HFFc6 (cell line): Measurements from ENCODE around the gene LRRC51. TPM values are rescaled to one million over a fixed set of nuclear protein-coding genes. Genes with fewer than 3 reads are reported as not detected.
"Not testable (repeated sequence)": the region's sequence is repeated elsewhere in the genome, so short reads cannot be mapped to it uniquely, and the experiment has no call there.

Experiments
- DNase-seq: peaks from one replicate; pipeline ENCODE4 v3.0.0-alpha.2; 2018
- H3K27ac Mint-ChIP-seq: 2 replicates; pipeline ENCODE4 v1.8.0; 2020; ENCODE audit warnings: mild to moderate bottlenecking, mixed read lengths
- H3K27me3 Mint-ChIP-seq: 2 replicates; pipeline ENCODE4 v1.8.0; 2021; ENCODE audit warnings: mild to moderate bottlenecking, moderate library complexity, mixed read lengths; ENCODE audit not compliant: insufficient read depth
- H3K36me3 Mint-ChIP-seq: 2 replicates; pipeline ENCODE4 v1.8.0; 2021; ENCODE audit warnings: low read depth, mixed read lengths
- H3K4me1 Mint-ChIP-seq: 2 replicates; pipeline ENCODE4 v1.8.0; 2020; ENCODE audit warnings: low read depth, mixed read lengths
- H3K4me3 Mint-ChIP-seq: 2 replicates; pipeline ENCODE4 v1.8.0; 2020; ENCODE audit warnings: mild to moderate bottlenecking, moderate library complexity, mixed read lengths
- H3K9me3 Mint-ChIP-seq: 2 replicates; pipeline ENCODE4 v1.8.0; 2020; ENCODE audit warnings: mild to moderate bottlenecking, mixed read lengths
- total RNA-seq, 6 experiments: library from RNA; stranded (reverse); fragmentation: NEBNext Ultra II Directional; extraction: Animal tissue kit (Norgen Biotek cat#: 25700); gene quantifications; 2 replicates in 1 of 6; 3 replicates in 5 of 6; pipeline ENCODE4 v1.2.3, GENCODE V29; 2021
- TF ChIP-seq, protein P1 (sequence below): fragments of 200-600 bp; sonication (generic); IDR thresholded peaks from 2 replicates; pipeline ENCODE4 v1.5.0; 2021; ENCODE audit warnings: antibody characterized with exemption, mild to moderate bottlenecking

LRRC51 gene
- total RNA-seq, 6 experiments from 2014 or later, result 7.4 to 12.4 (median 8.5) TPM

DNA sequence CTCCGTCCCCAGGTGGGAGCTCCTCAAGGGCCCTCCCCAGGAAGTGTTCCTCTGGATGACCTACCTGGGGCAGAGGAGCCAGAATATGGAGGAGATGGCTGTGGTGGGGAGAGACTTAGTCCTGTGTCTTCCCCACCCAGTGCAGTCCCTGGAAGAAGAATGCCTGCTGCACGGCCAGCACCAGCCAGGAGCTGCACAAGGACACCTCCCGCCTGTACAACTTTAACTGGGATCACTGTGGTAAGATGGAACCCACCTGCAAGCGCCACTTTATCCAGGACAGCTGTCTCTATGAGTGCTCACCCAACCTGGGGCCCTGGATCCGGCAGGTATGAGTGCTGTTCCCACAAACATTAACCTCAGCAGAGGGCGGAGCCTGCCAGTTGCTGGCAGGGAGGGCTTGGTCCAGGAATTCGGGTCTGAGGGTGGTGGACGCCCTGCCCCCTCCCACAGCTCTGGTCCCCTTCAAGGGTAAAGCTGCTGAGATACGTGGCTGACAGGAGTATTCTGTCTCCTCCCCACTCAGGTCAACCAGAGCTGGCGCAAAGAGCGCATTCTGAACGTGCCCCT, 58.3 kb downstream of the LRRC51 start:
- peaks cover 13% of the 10 kb centered on the region; the same call in 1 of the 2 replicates for H3K36me3 Mint-ChIP-seq
- H3K27me3 Mint-ChIP-seq, result no peaks in the 10 kb centered on the region; the same call in 1 of the 2 replicates
- peaks cover 58% of the 10 kb centered on the region for H3K4me1 Mint-ChIP-seq
- peaks cover 12% of the 10 kb centered on the region; the same call in 1 of the 2 replicates for H3K9me3 Mint-ChIP-seq
- DNase-seq, result no peak
- no peak overlapping the region for H3K4me3 Mint-ChIP-seq
- TF ChIP-seq, protein P1, sequence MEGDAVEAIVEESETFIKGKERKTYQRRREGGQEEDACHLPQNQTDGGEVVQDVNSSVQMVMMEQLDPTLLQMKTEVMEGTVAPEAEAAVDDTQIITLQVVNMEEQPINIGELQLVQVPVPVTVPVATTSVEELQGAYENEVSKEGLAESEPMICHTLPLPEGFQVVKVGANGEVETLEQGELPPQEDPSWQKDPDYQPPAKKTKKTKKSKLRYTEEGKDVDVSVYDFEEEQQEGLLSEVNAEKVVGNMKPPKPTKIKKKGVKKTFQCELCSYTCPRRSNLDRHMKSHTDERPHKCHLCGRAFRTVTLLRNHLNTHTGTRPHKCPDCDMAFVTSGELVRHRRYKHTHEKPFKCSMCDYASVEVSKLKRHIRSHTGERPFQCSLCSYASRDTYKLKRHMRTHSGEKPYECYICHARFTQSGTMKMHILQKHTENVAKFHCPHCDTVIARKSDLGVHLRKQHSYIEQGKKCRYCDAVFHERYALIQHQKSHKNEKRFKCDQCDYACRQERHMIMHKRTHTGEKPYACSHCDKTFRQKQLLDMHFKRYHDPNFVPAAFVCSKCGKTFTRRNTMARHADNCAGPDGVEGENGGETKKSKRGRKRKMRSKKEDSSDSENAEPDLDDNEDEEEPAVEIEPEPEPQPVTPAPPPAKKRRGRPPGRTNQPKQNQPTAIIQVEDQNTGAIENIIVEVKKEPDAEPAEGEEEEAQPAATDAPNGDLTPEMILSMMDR, result no peak
- H3K27ac Mint-ChIP-seq, result no peak overlapping the region

DNA sequence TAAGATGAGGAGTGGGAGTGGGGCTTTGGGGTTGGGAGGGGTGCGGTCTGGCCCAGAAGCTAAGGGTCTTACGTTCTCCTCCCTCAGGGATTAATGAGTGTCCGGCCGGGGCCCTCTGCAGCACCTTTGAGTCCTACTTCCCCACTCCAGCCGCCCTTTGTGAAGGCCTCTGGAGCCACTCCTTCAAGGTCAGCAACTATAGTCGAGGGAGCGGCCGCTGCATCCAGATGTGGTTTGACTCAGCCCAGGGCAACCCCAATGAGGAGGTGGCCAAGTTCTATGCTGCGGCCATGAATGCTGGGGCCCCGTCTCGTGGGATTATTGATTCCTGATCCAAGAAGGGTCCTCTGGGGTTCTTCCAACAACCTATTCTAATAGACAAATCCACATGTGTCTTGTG, 58.9 kb downstream of the LRRC51 start:
- Mint-ChIP-seq H3K4me3 (peak overlapping the region; percentile 65), H3K36me3 (peaks cover 13% of the 10 kb centered on the region; the same call in 1 of the 2 replicates), H3K4me1 (peaks cover 64% of the 10 kb centered on the region), H3K27me3 (no peaks in the 10 kb centered on the region; the same call in 1 of the 2 replicates), H3K27ac (peak overlapping the region; percentile 95), H3K9me3 (peaks cover 12% of the 10 kb centered on the region; the same call in 1 of the 2 replicates)
- DNase-seq, result no peak
- TF ChIP-seq, protein P1, result no peak

DNA sequence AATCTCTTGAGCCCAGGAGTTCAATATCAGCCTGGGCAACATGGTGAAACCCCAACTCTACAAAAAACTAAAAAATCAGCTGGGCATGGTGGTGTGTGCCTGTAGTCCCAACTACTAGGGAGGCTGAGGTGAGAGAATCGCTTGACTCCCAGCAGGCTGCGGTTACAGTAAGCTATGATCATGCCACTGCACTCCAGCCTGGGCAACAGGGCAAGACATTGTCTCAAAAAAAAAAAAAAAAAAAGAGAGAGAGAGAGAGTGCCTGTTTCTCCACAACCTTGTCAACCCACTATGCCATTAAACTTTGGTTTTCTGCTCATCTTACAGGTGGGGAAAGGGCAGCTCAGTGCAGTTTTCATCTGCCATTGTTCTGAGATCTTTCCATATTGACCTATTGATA, 60.0 kb downstream of the LRRC51 start:
- peaks cover 67% of the 10 kb centered on the region for H3K4me1 Mint-ChIP-seq
- H3K9me3 Mint-ChIP-seq, result peaks cover 12% of the 10 kb centered on the region; the same call in 1 of the 2 replicates
- DNase-seq, result no peak
- no peaks in the 10 kb centered on the region for H3K27me3 Mint-ChIP-seq
- peak overlapping the region; percentile 65 for H3K4me3 Mint-ChIP-seq
- TF ChIP-seq, protein P1, result no peak
- peaks cover 13% of the 10 kb centered on the region; the same call in 1 of the 2 replicates for H3K36me3 Mint-ChIP-seq
- H3K27ac Mint-ChIP-seq, result peak overlapping the region; percentile 95

DNA sequence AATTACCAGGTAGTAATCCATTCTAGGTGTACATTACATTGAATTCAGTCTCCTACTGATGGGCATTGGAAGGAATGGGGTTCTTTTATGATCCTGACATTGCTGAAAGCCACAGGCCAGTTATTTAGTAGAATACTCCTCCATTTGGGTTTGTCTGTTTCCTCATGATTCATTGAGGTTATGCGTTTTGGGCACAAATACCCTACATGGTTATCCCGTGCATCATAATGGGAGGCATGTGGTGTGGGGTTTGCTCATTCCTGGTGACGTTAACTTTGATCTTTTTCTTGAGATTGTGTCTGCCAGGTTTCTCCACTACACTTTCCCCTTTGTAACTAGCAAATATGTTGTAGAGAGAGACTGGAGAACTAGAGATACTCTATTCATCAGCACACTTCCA, 60.4 kb downstream of the LRRC51 start:
- TF ChIP-seq, protein P1, result no peak
- DNase-seq, result peak; percentile 96
- Mint-ChIP-seq H3K27ac (peak overlapping the region; percentile 95), H3K4me3 (peak overlapping the region; percentile 65), H3K4me1 (peaks cover 64% of the 10 kb centered on the region), H3K9me3 (peaks cover 12% of the 10 kb centered on the region; the same call in 1 of the 2 replicates), H3K27me3 (no peaks in the 10 kb centered on the region), H3K36me3 (peaks cover 13% of the 10 kb centered on the region; the same call in 1 of the 2 replicates)

DNA sequence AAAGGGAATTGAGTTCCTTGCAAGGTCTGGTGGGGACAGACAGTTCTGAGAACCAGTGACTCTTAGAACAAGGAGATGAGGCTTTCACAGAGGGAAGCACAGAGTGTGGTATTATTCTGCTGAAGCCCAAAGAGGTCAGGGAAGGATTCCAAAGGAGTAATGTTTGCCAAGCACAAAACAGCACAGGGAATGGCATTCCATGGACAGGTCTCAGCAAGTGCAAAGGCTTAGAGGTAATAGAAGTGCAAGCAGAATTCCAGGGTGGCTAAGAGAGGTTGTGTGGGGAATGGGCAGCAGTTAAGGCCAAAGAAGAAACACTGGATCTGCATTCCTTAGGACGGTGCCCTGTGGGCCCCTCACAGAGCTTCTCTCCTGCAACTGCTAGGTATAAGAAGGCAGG, 61.4 kb downstream of the LRRC51 start:
- peaks cover 61% of the 10 kb centered on the region for H3K4me1 Mint-ChIP-seq
- not testable (repeated sequence) for H3K27me3 Mint-ChIP-seq, H3K9me3 Mint-ChIP-seq, H3K36me3 Mint-ChIP-seq
- peak; percentile 37 for DNase-seq
- H3K4me3 Mint-ChIP-seq, result peak overlapping the region; percentile 65
- peak overlapping the region; percentile 95 for H3K27ac Mint-ChIP-seq

DNA sequence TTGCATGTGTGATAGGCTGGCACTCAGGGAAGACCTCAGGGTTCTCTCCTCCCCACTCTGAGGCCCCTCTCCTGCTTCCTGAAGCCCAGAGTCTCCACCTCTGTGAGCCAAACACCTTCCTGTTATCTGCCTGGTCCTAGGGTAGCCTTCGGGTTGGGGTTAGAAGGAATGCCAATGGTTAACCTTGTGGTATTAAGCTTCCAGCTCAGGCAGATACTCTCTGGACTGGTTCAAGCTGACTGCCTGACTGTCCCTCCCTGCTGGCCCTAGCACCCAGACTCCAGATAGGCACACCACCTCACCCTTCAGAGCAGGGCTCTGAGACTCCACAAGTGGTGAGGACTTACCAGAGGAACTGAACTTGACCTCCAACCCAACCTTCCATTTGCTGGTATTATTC, 61.9 kb downstream of the LRRC51 start:
- not testable (repeated sequence) for H3K4me3 Mint-ChIP-seq, H3K27me3 Mint-ChIP-seq, H3K36me3 Mint-ChIP-seq, H3K9me3 Mint-ChIP-seq, DNase-seq
- Mint-ChIP-seq H3K4me1 (peaks cover 63% of the 10 kb centered on the region), H3K27ac (peak overlapping the region; percentile 95)
